Measurements from ENCODE around the gene ZEB2. TPM values are rescaled to one million over a fixed set of nuclear protein-coding genes. Genes with fewer than 3 reads are reported as not detected.

ZEB2 gene
- total RNA-seq, 1 experiment from 2014 or later: 1.1 TPM

DNA sequence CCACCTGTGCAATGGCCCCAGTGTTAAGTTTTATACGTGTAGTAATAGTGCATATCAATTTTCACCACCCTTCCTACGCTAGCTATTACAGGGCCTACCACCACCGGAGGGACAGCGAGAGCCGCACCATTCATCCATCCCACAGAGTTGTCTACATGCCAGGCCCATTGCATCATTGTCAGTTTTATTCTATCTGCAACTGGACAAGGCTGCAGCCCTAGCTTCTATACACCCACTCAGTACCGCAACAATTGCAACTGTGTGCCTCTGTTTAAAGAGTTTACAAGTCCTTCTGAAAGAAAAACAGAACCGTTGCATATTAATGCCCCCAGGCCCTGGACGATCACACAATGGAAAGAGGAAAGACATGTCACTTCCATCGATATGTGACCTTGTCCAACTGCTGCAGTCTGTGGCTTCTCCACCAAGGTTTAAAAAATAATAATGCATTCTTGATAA, 58.6 kb downstream of the ZEB2 start:
- no peaks in the 10 kb centered on the region; the same call in 1 of the 2 replicates for H3K36me3 ChIP-seq (ENCODE audit: control insufficient read depth, insufficient read depth, low read length)
- H3K4me3 ChIP-seq (ENCODE audit: low read depth in 2 of 2, low read length in 2 of 2): no peak overlapping the region
- CTCF ChIA-PET: no interaction called here
- POLR2A ChIA-PET: no interaction called here
- no peaks in the 10 kb centered on the region for H3K4me1 ChIP-seq (ENCODE audit: control insufficient read depth, insufficient read depth, low read length)
- DNase-seq (ENCODE audit: low read depth, low spot score) (no peak), ATAC-seq (no peak)
- no peaks in the 10 kb centered on the region for H3K27me3 ChIP-seq (ENCODE audit: control insufficient read depth, insufficient read depth, low read length)
- TF ChIP-seq SIN3A (IDR thresholded peaks at IDR 0.05; ENCODE audit: borderline replicate concordance, insufficient read depth, low read depth, low read length) (no peak), REST (IDR thresholded peaks at IDR 0.05; ENCODE audit: insufficient read depth in 1 of 2, low read depth in 2 of 2, low read length in 1 of 2) (no peak), POLR2AphosphoS5 (IDR thresholded peaks at IDR 0.05; ENCODE audit: low read depth, low read length) (no peak), TCF7L2 (IDR thresholded peaks at IDR 0.05; ENCODE audit: low read depth, low read length) (no peak)
- TF ChIP-seq, protein P1, sequence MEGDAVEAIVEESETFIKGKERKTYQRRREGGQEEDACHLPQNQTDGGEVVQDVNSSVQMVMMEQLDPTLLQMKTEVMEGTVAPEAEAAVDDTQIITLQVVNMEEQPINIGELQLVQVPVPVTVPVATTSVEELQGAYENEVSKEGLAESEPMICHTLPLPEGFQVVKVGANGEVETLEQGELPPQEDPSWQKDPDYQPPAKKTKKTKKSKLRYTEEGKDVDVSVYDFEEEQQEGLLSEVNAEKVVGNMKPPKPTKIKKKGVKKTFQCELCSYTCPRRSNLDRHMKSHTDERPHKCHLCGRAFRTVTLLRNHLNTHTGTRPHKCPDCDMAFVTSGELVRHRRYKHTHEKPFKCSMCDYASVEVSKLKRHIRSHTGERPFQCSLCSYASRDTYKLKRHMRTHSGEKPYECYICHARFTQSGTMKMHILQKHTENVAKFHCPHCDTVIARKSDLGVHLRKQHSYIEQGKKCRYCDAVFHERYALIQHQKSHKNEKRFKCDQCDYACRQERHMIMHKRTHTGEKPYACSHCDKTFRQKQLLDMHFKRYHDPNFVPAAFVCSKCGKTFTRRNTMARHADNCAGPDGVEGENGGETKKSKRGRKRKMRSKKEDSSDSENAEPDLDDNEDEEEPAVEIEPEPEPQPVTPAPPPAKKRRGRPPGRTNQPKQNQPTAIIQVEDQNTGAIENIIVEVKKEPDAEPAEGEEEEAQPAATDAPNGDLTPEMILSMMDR (IDR thresholded peaks at IDR 0.05): no peak
- intact Hi-C loops (cut with micrococcal nuclease; ENCODE audit: unreplicated experiment): no loop called here
- H3K27ac ChIP-seq (ENCODE audit: low read length): no peak overlapping the region
- no peaks in the 10 kb centered on the region for H3K9me3 ChIP-seq (ENCODE audit: control insufficient read depth, insufficient read depth, low read depth, low read length)
- in situ Hi-C loops (cut with HindIII; ENCODE audit: low pct_unique_long_range_greater_than_20kb, low sequenced_read_pairs): no loop called here
- no TSS peak for BruUV-seq (replicated peaks)

DNA sequence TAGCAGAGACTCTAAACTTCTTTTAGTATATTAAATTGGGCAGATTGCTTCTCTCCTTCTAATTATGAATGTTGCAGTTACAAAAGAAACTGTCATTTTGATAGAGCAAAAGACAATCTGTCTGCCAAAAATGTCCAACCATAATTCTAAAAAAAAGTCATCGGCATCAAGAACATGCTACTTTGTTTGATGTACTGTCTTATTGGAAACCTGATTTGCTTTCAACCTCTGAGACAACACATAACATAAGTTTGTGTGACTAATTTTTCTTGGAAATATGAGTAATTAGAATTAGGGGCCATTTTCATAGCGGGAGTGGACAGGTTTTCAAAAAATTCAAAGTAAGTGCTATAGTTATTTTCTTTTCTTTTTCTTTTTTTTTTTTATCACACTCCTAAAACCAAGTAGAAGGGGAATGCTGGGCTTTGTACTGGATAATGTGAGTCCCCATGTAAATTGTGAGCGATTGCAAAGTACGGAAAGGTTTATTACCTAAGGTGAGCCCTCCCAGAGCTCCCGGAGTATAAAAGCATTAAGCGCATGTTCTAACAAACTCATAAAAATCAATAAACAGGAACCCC, 59.1 kb downstream of the ZEB2 start:
- intact Hi-C loops (cut with micrococcal nuclease; ENCODE audit: unreplicated experiment): no loop called here
- BruUV-seq (replicated peaks): no TSS peak

More for the DNA sequence above, 59.1 kb downstream of the ZEB2 start:
- ATAC-seq (no peak), DNase-seq (ENCODE audit: low read depth, low spot score) (no peak)
- ChIA-PET CTCF (no interaction called here), POLR2A (no interaction called here)
- TF ChIP-seq REST (IDR thresholded peaks at IDR 0.05; ENCODE audit: insufficient read depth in 1 of 2, low read depth in 2 of 2, low read length in 1 of 2) (no peak), SIN3A (IDR thresholded peaks at IDR 0.05; ENCODE audit: borderline replicate concordance, insufficient read depth, low read depth, low read length) (no peak), POLR2AphosphoS5 (IDR thresholded peaks at IDR 0.05; ENCODE audit: low read depth, low read length) (no peak), TCF7L2 (IDR thresholded peaks at IDR 0.05; ENCODE audit: low read depth, low read length) (no peak)
- TF ChIP-seq, protein P1 (IDR thresholded peaks at IDR 0.05): no peak
- Histone ChIP-seq H3K9me3 (ENCODE audit: control insufficient read depth, insufficient read depth, low read depth, low read length) (no peaks in the 10 kb centered on the region), H3K27me3 (ENCODE audit: control insufficient read depth, insufficient read depth, low read length) (no peaks in the 10 kb centered on the region), H3K36me3 (ENCODE audit: control insufficient read depth, insufficient read depth, low read length) (no peaks in the 10 kb centered on the region), H3K4me1 (ENCODE audit: control insufficient read depth, insufficient read depth, low read length) (no peaks in the 10 kb centered on the region), H3K4me3 (ENCODE audit: low read depth in 2 of 2, low read length in 2 of 2) (no peak overlapping the region), H3K27ac (ENCODE audit: low read length) (no peak overlapping the region)
- in situ Hi-C loops (cut with HindIII; ENCODE audit: low pct_unique_long_range_greater_than_20kb, low sequenced_read_pairs): no loop called here

Data from Panc1 (cell line).